Gastroesophageal sphincter (tissue), 4 donors: ENCODE results near the gene LFNG. TPM values are rescaled to one million over a fixed set of nuclear protein-coding genes. Genes with fewer than 3 reads are reported as not detected.

Experiments used
- ATAC-seq: fragments of 150-250 bp; one replicate; pipeline ENCODE4 v1.9.1; 2016; ENCODE audit warnings: mild to moderate bottlenecking, moderate library complexity
- H3K27ac ChIP-seq, 4 donors: fragments of 200-600 bp; sonication (generic) in 3 of 4; 1 replicate in 3 of 4; 2 replicates in 1 of 4; pipeline ENCODE4 v1.5.1; 2016 to 2019
- H3K27me3 ChIP-seq: fragments of 200-600 bp; sonication (generic); one replicate; pipeline ENCODE4 v1.5.1; 2019
- H3K36me3 ChIP-seq, 2 donors: fragments of 200-600 bp; sonication (generic); one replicate each; pipeline ENCODE4 v1.5.1; 2019; ENCODE audit warnings: control low read depth in 1 of 2
- H3K4me1 ChIP-seq, 3 donors: fragments of 200-600 bp; sonication (generic); 1 replicate in 2 of 3; 2 replicates in 1 of 3; pipeline ENCODE4 v1.5.1; 2016 to 2019; ENCODE audit warnings: control low read depth in 2 of 3
- H3K4me3 ChIP-seq, 2 donors: fragments of 200-600 bp; sonication (generic); one replicate each; pipeline ENCODE4 v1.5.1; 2019; ENCODE audit warnings: mild to moderate bottlenecking in 1 of 2, moderate library complexity in 1 of 2
- H3K9me3 ChIP-seq, 3 donors: fragments of 200-600 bp; sonication (generic); one replicate each; pipeline ENCODE4 v1.5.1; 2017 to 2019; ENCODE audit warnings: control low read depth in 2 of 3
- EP300 ChIP-seq: sonication (generic); formaldehyde crosslinking; IDR thresholded peaks from one replicate; pipeline ENCODE4 v1.6.1; 2017; ENCODE audit warnings: antibody characterized with exemption, mild to moderate bottlenecking
- POLR2A ChIP-seq, 2 donors: fragments of 450-650 bp; IDR thresholded peaks; one replicate each; pipeline ENCODE4 v1.6.1; 2017; ENCODE audit warnings: antibody characterized with exemption in 2 of 2, mild to moderate bottlenecking in 2 of 2, moderate library complexity in 1 of 2
- POLR2AphosphoS5 ChIP-seq: sonication (generic); formaldehyde crosslinking; IDR thresholded peaks from one replicate; pipeline ENCODE4 v1.6.1; 2017; ENCODE audit warnings: antibody characterized with exemption
- WGBS, 2 donors: methylation state at CpG; one replicate each; pipeline ENCODE4 v1.1.5; 2018; ENCODE audit warnings: low coverage in 1 of 2; 5-methylcytosine and 5-hydroxymethylcytosine counted together
- total RNA-seq, 4 donors: library from RNA; depleted of rRNA; stranded (reverse); fragments of >200 nt; gene quantifications; one replicate each; pipeline ENCODE4 v1.1.0, GENCODE V29; 2016
- TF ChIP-seq, protein P1 (sequence below), 4 experiments: fragments of 200-600 bp in 2 of 4; fragments of 450-650 bp in 2 of 4; sonication (generic) in 1 of 4; IDR thresholded peaks; one replicate each; pipeline ENCODE4 v1.5.1; 2017 to 2019; ENCODE audit warnings: antibody characterized with exemption in 4 of 4, mild to moderate bottlenecking in 2 of 4, moderate library complexity in 2 of 4

Gene LFNG
- total RNA-seq, 4 donors from 2014 or later, result 4.4 to 9.8 (median 8.4) TPM

DNA sequence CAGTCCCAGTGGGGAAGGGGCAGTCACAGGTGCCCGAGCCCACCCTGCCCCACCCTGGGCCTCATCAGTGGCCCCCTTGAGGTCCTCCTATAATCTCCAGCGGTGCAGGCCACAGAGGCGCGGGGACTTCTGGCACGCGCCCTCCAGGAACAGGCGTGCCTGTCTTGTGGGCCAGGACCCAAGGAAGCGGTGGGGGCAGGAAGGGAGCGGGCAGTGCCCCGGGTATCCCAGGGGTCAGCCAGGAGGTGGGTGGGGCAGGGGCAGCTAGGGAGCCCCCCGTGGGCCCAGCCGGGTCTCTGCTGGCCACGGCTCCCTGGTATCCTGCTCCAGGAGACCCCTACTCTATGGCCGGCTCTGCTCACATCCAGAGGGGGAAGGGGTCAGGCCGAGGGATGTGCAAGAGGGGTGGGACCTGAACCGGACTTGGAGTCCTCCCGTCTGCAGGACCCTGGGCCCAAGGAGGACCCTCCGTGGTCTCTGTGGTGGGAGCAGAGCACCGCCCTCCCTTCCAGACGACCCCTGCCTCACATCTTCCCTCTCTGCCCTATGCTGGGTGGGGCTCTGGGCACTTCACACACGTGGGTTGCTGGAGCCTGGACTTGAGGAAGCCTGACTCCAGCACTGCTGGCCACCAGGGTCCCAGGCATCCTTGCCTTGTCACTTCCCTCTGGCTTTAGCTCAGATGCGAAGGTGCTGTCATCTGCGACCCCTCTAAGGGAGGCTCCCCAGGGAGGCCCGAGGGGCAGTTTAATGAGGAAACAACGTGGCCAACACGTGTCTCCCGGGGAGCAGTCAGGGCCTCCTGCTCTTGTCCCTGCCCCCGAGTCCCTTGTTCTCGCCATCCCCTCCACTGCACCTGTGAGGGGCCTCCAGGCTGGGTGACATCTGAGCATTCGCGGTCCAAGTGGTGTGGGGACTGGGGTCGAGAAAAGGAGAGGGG is 25.1 kb upstream of the LFNG start:
- H3K9me3 ChIP-seq, result no peaks in the 10 kb centered on the region
- H3K4me3 ChIP-seq, result no peak overlapping the region
- peaks cover 65% of the 10 kb centered on the region for H3K27me3 ChIP-seq
- H3K27ac ChIP-seq, result no peak overlapping the region
- ATAC-seq, result no peak
- TF ChIP-seq EP300, result no peak
- no peak for TF ChIP-seq POLR2A (IDR thresholded peaks at IDR 0.05)
- TF ChIP-seq POLR2AphosphoS5, result no peak
- TF ChIP-seq, protein P1, sequence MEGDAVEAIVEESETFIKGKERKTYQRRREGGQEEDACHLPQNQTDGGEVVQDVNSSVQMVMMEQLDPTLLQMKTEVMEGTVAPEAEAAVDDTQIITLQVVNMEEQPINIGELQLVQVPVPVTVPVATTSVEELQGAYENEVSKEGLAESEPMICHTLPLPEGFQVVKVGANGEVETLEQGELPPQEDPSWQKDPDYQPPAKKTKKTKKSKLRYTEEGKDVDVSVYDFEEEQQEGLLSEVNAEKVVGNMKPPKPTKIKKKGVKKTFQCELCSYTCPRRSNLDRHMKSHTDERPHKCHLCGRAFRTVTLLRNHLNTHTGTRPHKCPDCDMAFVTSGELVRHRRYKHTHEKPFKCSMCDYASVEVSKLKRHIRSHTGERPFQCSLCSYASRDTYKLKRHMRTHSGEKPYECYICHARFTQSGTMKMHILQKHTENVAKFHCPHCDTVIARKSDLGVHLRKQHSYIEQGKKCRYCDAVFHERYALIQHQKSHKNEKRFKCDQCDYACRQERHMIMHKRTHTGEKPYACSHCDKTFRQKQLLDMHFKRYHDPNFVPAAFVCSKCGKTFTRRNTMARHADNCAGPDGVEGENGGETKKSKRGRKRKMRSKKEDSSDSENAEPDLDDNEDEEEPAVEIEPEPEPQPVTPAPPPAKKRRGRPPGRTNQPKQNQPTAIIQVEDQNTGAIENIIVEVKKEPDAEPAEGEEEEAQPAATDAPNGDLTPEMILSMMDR (IDR thresholded peaks at IDR 0.05), result no peak
- H3K36me3 ChIP-seq, result no peaks in the 10 kb centered on the region
- 17% methylated on average over 1 of the region's 32 CpGs; no CpG with 5 or more reads in 1 of the 2 donors for WGBS, 2 donors
- H3K4me1 ChIP-seq, result peaks cover 0 to 41% (median 6%) of the 10 kb centered on the region in 3 donors

DNA sequence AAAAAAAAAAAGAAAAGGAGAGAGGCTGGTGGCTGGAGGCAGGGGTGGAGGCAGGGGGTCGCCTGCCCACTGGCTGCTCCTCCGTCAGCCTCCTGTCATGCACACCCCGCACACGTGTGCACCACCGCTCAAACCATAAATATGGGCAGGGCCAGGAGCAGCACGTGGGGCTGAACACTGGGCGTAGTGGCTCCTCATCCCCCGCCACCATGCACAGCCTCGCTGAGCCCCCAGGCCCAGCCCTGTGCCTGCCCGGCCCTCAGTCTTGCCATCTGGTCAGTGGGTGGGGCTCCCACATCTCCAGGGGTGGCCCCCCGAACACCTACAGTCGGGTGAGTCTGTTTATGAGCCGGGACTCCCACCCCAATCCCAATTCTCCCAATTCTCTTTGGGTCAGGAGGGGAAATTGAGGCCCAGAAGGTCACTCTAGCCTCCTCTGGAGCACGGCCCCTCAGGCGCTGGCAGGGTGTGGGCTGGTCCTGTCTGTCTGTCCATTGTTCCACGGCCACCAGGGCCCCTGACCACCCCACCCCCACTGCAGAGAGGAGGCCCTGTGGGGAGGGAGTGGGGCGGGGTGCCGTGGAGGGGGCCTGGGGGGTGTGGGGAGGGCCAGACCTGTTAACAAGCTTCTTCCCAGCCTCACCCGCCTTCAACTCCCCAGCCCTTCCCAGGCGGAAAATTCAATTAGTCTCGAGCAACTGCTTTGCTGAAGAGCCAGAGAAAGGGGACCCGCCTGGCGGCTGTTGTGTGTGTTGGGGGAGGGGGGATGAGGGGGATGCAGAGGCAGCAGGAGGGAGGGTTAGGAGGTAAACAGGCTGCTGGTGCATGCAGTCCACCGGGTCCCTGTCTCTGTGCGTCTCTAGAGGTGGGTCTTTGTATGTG is 23.9 kb upstream of the LFNG start:
- 72 to 75% methylated on average over 5 to 12 of the region's 25 CpGs for WGBS, 2 donors
- TF ChIP-seq POLR2AphosphoS5 (no peak), POLR2A (IDR thresholded peaks at IDR 0.05) (no peak), EP300 (no peak)
- TF ChIP-seq, protein P1 (IDR thresholded peaks at IDR 0.05), result no peak
- no peaks in the 10 kb centered on the region for H3K36me3 ChIP-seq
- H3K27me3 ChIP-seq, result peaks cover 77% of the 10 kb centered on the region
- H3K27ac ChIP-seq, result no peak overlapping the region
- no peaks in the 10 kb centered on the region for H3K9me3 ChIP-seq
- no peak overlapping the region for H3K4me3 ChIP-seq
- no peak for ATAC-seq
- peaks cover 0 to 36% (median 0%) of the 10 kb centered on the region in 3 donors for H3K4me1 ChIP-seq

DNA sequence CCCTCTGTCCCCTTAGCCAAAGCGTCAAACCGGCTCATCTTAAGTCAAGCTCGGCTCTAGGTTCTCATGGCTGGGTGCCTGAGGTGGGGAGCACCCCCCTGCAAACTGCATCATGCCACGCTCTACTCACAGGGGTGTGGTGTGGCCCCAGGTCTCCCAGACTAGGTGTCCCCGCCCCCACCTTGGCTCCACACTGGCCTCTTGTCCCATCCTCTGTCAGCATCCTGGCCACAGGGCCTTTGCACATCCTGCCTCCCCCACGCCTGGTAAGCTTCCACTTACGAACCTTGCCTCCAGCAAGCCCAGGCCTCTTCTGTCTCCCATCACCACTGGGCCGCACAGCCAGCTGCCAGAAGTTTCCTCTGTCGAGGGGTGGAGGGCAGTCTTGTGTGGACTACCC is 23.2 kb upstream of the LFNG start:
- Histone ChIP-seq H3K27me3 (peaks cover 78% of the 10 kb centered on the region), H3K4me1 (peaks cover 0 to 36% (median 0%) of the 10 kb centered on the region in 3 donors), H3K27ac (no peak overlapping the region), H3K4me3 (no peak overlapping the region), H3K36me3 (no peaks in the 10 kb centered on the region), H3K9me3 (no peaks in the 10 kb centered on the region)
- no peak for ATAC-seq
- TF ChIP-seq EP300, result no peak
- no peak for TF ChIP-seq POLR2AphosphoS5
- TF ChIP-seq, protein P1 (IDR thresholded peaks at IDR 0.05), result no peak
- TF ChIP-seq POLR2A (IDR thresholded peaks at IDR 0.05), result no peak
- WGBS, 2 donors, result 78% methylated on average over 5 of the region's 9 CpGs; no CpG with 5 or more reads in 1 of the 2 donors

DNA sequence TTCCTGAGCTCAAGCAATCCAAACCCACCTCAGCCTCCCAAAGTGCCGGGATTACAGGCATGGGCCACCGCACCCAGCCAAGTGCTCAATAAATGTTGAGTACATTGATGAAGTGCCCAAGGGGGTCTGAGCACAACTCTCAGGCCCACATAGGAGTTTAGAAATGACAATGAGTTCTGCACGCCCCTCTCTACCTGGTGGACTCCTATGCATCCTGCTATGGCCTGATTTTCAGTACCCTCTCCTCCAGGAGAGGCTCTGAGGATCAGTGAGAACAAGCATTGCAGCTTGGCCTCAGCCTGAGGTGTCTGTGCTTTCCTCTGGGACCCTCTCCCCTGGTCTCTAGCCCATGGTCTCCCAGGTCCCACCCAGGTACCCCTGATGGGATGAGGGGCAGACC is 22.5 kb upstream of the LFNG start:
- H3K27me3 ChIP-seq, result peaks cover 85% of the 10 kb centered on the region
- no peaks in the 10 kb centered on the region for H3K36me3 ChIP-seq
- H3K27ac ChIP-seq, result no peak overlapping the region
- WGBS, 2 donors, result 100% methylated on average over 1 of the region's 3 CpGs; no CpG with 5 or more reads in 1 of the 2 donors
- TF ChIP-seq POLR2AphosphoS5 (no peak), EP300 (no peak), POLR2A (IDR thresholded peaks at IDR 0.05) (no peak)
- TF ChIP-seq, protein P1 (IDR thresholded peaks at IDR 0.05), result no peak
- ATAC-seq, result no peak
- no peak overlapping the region for H3K4me3 ChIP-seq
- no peaks in the 10 kb centered on the region for H3K9me3 ChIP-seq
- peaks cover 0 to 36% (median 0%) of the 10 kb centered on the region in 3 donors for H3K4me1 ChIP-seq
